GM19043 (cell line): ENCODE measurements around the gene SMIM44.

Experiments used
- ATAC-seq: cut with Tn5 transposase; IDR thresholded peaks from one replicate; pipeline ENCODE4 v1.9.1; 2021; ENCODE audit warnings: low read depth; ENCODE audit not compliant: unreplicated experiment

SMIM44 gene

GRCh38 chr19:3444695-3445234, 38.5 kb downstream of the SMIM44 start:
- ATAC-seq = no peak

- ATAC-seq = no peak
Measured at GRCh38 chr19:3443840-3444694, 39.2 kb downstream of the SMIM44 start.

DNA sequence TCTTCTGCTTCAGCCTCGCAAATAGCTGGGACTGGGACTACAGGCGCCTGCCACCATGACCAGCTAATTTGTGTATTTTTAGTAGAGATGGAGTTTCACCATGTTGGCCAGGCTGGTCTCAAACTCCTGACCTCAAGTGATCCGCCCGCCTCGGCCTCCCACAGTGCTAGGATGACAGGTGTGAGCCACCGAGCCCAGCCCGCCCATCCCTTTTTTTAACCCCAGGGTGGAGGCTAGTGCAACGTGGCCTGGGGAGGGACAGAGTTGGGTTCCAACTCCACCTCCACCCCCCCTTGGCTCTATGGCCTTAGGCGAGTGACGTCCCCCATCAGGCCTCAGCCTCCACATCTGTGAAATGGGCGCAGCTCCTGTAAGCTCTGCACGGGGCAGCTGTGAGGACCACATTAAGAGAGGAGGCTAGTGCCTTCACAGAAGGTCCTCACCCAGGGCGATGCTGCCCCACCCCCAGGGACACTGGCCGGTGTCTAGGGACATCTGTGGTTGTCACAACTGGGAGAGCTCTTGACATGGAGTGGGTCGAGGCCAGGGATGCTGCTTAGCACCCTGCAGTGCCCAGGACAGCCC, 40.7 kb downstream of the SMIM44 start:
- no peak for ATAC-seq

DNA sequence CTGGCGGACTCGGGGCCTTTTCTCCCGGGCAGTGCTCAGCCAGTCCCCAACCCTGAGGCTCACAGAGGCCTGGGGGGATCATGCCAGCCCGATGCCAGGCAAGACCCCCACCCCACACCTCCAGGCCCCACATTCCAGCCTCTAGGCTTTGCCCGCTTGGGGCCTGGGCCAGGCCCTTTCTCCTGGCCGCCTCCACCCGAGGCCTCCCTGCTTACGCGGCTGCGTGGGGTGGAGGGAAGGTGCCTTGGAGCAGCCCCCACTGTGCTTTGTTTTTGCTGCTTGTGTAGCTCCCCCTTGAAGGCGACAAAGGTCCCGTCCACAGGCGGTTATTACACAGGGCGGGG, 41.3 kb downstream of the SMIM44 start:
- no peak for ATAC-seq

DNA sequence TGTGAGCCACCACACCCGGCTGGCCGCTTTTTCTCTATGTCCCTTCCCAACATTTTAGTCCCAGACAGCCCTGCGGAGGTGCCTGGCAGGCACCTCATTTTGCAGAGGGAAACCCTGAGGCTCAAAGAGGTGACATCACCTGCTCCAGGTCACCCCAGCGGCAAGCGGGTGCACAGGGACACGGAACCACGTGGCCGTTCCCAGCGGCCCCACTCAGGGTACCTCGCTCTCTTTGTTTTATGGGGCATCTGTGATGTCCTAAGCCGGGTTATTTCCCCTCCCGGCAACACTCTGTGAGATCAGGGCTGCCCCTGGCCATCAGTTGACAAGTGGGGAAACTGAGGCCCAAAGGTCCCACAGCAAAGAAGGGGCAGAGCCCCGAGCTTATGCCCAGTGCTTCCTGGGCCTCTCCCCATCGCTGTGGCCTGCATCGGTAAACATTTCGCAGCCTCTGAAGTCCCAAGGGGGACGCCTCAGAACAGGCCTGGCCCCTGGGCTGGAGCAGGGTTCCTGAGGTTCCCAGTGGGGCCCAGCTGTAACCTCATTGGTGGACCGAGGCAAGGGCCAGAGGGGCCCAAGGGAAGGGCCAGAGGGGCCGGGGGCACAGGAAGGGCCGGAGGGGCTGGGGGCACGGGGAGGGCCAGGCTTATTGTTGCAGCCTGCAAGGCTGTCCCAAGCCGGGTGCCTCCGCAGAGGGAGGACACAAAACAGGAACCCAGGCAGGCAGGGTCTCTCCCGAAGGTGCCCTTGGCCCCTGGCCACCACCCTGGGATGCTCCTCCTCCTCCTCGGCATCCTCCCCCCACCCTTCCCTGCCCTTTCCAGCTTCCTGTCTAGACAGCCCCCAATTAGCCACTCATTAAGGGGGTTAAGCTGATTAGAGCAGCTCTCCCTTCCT, 41.9 kb downstream of the SMIM44 start:
- ATAC-seq = no peak

DNA sequence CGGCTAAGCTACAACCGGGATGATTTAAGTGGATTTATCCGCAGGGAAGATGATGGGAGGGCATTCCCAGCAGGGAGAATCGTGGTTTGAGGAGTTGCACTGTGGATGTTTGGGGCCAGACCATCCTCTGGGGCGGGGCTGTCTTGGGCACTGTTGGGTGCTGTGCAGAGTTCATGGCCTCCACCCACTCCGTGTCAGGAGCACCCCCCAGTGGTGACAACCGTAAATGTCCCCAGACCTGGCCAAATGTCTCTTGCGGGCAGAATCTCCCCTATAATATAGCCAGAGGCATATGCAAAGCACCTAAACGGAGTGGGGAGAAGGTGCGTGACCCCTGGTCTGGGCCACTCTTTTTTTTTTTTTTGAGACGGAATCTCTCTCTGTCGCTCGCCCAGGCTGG, 43.2 kb downstream of the SMIM44 start:
- ATAC-seq = no peak

- peak; percentile 69 for ATAC-seq
Measured at GRCh38 chr19:3434630-3435553, 48.3 kb downstream of the SMIM44 start.

GRCh38 chr19:3433805-3434540, 49.3 kb downstream of the SMIM44 start:
- ATAC-seq = no peak

GRCh38 chr19:3433313-3433712, 49.9 kb downstream of the SMIM44 start:
- no peak for ATAC-seq
